ENCODE results near the gene AQR.
"Not testable (repeated sequence)": the region's sequence is repeated elsewhere in the genome, so short reads cannot be mapped to it uniquely, and the experiment has no call there.

Gene AQR

GRCh38 chr15:34869110-34869509, 100.4 kb downstream of the AQR start:
- no peak for FAIRE-seq

GRCh38 chr15:34865531-34865930, 104.0 kb downstream of the AQR start:
- FAIRE-seq: no peak

GRCh38 chr15:34861214-34861613, 108.3 kb downstream of the AQR start:
- FAIRE-seq: no peak

GRCh38 chr15:34855893-34856292, 113.6 kb downstream of the AQR start:
- FAIRE-seq: no peak

GRCh38 chr15:34855413-34855812, 114.1 kb downstream of the AQR start:
- no peak for FAIRE-seq

- FAIRE-seq: no peak
These were observed 115.3 kb downstream of the AQR start for GRCh38 chr15:34854232-34854631.

GRCh38 chr15:34853001-34853758, 116.4 kb downstream of the AQR start:
- FAIRE-seq: no peak

- FAIRE-seq: no peak
These were observed 117.8 kb downstream of the AQR start for GRCh38 chr15:34851751-34852150.

- no peak for FAIRE-seq
These were observed 118.5 kb downstream of the AQR start for GRCh38 chr15:34851007-34851406.

GRCh38 chr15:34850121-34850520, 119.4 kb downstream of the AQR start:
- FAIRE-seq: no peak

- FAIRE-seq: no peak
These were observed 120.1 kb downstream of the AQR start for GRCh38 chr15:34849364-34849959.

GRCh38 chr15:34847598-34847997, 121.9 kb downstream of the AQR start:
- no peak for FAIRE-seq

- no peak for FAIRE-seq
These were observed 128.2 kb downstream of the AQR start for GRCh38 chr15:34841262-34841725.

- FAIRE-seq: no peak
These were observed 131.3 kb downstream of the AQR start for GRCh38 chr15:34838282-34838681.

GRCh38 chr15:34837246-34838016, 132.1 kb downstream of the AQR start:
- FAIRE-seq: no peak

- no peak for FAIRE-seq
These were observed 141.2 kb downstream of the AQR start for GRCh38 chr15:34828145-34828911.

- FAIRE-seq: no peak
These were observed 147.7 kb downstream of the AQR start for GRCh38 chr15:34821831-34822230.

GRCh38 chr15:34820110-34820509, 149.4 kb downstream of the AQR start:
- FAIRE-seq: no peak

- FAIRE-seq: no peak
These were observed 151.0 kb downstream of the AQR start for GRCh38 chr15:34818526-34818925.

GRCh38 chr15:34815836-34816235, 153.7 kb downstream of the AQR start:
- no peak for FAIRE-seq

GRCh38 chr15:34813446-34814190, 155.9 kb downstream of the AQR start:
- no peak for FAIRE-seq

- FAIRE-seq: not testable (repeated sequence)
These were observed 156.6 kb downstream of the AQR start for GRCh38 chr15:34812868-34813365.
